ENCODE measurements around the gene SMIM10L2A.

SMIM10L2A gene

DNA sequence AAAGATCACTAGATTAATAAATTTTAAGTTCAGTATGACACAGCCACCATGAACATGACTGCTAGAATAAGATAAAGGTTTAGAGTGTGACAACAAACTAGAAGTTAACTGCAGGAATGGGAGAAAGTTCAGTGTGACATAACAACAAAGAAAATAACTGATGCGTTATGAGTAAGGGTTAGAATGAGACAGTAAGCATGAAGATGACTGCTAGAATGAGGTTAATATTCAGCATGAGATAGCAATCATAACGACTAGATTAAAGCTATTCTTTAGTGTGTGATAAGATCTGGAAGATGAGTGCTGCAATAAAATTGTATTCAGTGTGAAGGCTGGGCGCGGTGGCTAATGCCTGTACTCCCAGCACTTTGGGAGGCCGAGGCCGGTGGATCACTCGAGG lies 48.4 kb upstream of the SMIM10L2A start:
- H3K4me1 ChIP-seq (ENCODE audit: control insufficient read depth, insufficient read depth, low read length), result no peaks in the 10 kb centered on the region
- POLR2A ChIA-PET, result no interaction called here
- no peaks in the 10 kb centered on the region for H3K36me3 ChIP-seq (ENCODE audit: control insufficient read depth in 2 of 2, insufficient read depth in 1 of 2, low read length in 2 of 2)
- no peak for TF ChIP-seq ZBTB7A (tag by site-specific recombination; IDR thresholded peaks at IDR 0.05; ENCODE audit: low read depth)
- TF ChIP-seq, protein P1, sequence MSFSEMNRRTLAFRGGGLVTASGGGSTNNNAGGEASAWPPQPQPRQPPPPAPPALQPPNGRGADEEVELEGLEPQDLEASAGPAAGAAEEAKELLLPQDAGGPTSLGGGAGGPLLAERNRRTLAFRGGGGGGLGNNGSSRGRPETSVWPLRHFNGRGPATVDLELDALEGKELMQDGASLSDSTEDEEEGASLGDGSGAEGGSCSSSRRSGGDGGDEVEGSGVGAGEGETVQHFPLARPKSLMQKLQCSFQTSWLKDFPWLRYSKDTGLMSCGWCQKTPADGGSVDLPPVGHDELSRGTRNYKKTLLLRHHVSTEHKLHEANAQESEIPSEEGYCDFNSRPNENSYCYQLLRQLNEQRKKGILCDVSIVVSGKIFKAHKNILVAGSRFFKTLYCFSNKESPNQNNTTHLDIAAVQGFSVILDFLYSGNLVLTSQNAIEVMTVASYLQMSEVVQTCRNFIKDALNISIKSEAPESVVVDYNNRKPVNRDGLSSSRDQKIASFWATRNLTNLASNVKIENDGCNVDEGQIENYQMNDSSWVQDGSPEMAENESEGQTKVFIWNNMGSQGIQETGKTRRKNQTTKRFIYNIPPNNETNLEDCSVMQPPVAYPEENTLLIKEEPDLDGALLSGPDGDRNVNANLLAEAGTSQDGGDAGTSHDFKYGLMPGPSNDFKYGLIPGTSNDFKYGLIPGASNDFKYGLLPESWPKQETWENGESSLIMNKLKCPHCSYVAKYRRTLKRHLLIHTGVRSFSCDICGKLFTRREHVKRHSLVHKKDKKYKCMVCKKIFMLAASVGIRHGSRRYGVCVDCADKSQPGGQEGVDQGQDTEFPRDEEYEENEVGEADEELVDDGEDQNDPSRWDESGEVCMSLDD (tag by site-specific recombination; IDR thresholded peaks at IDR 0.05), result no peak
- no peak for TF ChIP-seq ZNF561 (tag by site-specific recombination; IDR thresholded peaks at IDR 0.05; ENCODE audit: borderline replicate concordance)
- TF ChIP-seq ZNF776 (tag by site-specific recombination; IDR thresholded peaks at IDR 0.05; ENCODE audit: borderline replicate concordance), result no peak
- TF ChIP-seq KLF9 (tag by site-specific recombination; IDR thresholded peaks at IDR 0.05; ENCODE audit: low read depth), result no peak
- TF ChIP-seq, protein P2, sequence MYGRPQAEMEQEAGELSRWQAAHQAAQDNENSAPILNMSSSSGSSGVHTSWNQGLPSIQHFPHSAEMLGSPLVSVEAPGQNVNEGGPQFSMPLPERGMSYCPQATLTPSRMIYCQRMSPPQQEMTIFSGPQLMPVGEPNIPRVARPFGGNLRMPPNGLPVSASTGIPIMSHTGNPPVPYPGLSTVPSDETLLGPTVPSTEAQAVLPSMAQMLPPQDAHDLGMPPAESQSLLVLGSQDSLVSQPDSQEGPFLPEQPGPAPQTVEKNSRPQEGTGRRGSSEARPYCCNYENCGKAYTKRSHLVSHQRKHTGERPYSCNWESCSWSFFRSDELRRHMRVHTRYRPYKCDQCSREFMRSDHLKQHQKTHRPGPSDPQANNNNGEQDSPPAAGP (tag by site-specific recombination; IDR thresholded peaks at IDR 0.05), result no peak
- TF ChIP-seq ZNF174 (tag by site-specific recombination; IDR thresholded peaks at IDR 0.05), result no peak
- TF ChIP-seq ZNF350 (tag by site-specific recombination; IDR thresholded peaks at IDR 0.05), result no peak
- TF ChIP-seq ZNF501 (tag by site-specific recombination; IDR thresholded peaks at IDR 0.05), result no peak
- no peak for TF ChIP-seq GLIS1 (tag by site-specific recombination; IDR thresholded peaks at IDR 0.05)
- no peak for TF ChIP-seq WT1 (tag by site-specific recombination; IDR thresholded peaks at IDR 0.05)
- no peak for TF ChIP-seq ZNF211 (tag by site-specific recombination; IDR thresholded peaks at IDR 0.05; ENCODE audit: low read depth)
- no peak for TF ChIP-seq ZNF132 (tag by site-specific recombination; IDR thresholded peaks at IDR 0.05; ENCODE audit: borderline replicate concordance)
- TF ChIP-seq ZBTB48 (tag by site-specific recombination; IDR thresholded peaks at IDR 0.05), result no peak
- TF ChIP-seq ZBTB20 (tag by site-specific recombination; IDR thresholded peaks at IDR 0.05), result no peak
- TF ChIP-seq SP2 (tag by site-specific recombination; IDR thresholded peaks at IDR 0.05), result no peak
- no peaks in the 10 kb centered on the region; the same call in none of the 2 replicates for H3K9me3 ChIP-seq (ENCODE audit: control insufficient read depth, insufficient read depth, low read depth, low read length)
- CTCF ChIA-PET, result interaction anchor here (0.7 kb wide), 1 partner anchor 9 kb away, joined by 4 read pairs; no protein-coding TSS in a partner anchor
- no peak overlapping the region for H3K27ac ChIP-seq (ENCODE audit: extremely low read depth, low read depth, low read length)
- no peak overlapping the region for H3K4me3 ChIP-seq (ENCODE audit: low read depth, low read length)

DNA sequence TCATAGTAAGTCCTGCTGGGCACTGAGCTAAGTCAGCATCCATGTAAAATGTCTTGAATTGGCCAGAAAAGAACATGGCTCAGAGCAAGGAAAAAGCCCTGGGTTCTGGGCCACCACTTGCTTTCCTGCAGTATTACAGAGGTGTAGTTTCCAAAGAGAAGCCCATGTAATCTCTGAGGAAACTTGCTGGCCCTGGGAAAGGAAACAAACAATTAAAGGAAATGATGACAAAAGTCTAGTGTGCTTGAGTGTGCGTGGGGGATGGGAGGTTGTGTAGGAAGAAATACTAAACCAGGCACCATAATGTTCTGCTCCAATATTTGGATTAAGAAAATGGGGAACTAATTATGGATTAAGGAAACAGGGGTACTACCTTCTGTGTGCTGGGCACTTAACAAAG lies 39.5 kb upstream of the SMIM10L2A start:
- no peaks in the 10 kb centered on the region for H3K4me1 ChIP-seq (ENCODE audit: control insufficient read depth, insufficient read depth, low read length)
- H3K36me3 ChIP-seq (ENCODE audit: control insufficient read depth in 2 of 2, insufficient read depth in 1 of 2, low read length in 2 of 2), result no peaks in the 10 kb centered on the region
- ChIA-PET CTCF (interaction anchor here (0.7 kb wide), 1 partner anchor 316 kb away, joined by 4 read pairs; no protein-coding TSS in a partner anchor), POLR2A (no interaction called here)
- H3K27ac ChIP-seq (ENCODE audit: extremely low read depth, low read depth, low read length), result no peak overlapping the region
- H3K4me3 ChIP-seq (ENCODE audit: low read depth, low read length), result no peak overlapping the region
- H3K9me3 ChIP-seq (ENCODE audit: control insufficient read depth, insufficient read depth, low read depth, low read length), result no peaks in the 10 kb centered on the region; the same call in 1 of the 2 replicates
- TF ChIP-seq HOXC10 (CRISPR knock-in tag; IDR thresholded peaks at IDR 0.05), result no peak
- no peak for TF ChIP-seq ZNF366 (tag by site-specific recombination; conservative IDR thresholded peaks at IDR 0.05)
- TF ChIP-seq, protein P3, sequence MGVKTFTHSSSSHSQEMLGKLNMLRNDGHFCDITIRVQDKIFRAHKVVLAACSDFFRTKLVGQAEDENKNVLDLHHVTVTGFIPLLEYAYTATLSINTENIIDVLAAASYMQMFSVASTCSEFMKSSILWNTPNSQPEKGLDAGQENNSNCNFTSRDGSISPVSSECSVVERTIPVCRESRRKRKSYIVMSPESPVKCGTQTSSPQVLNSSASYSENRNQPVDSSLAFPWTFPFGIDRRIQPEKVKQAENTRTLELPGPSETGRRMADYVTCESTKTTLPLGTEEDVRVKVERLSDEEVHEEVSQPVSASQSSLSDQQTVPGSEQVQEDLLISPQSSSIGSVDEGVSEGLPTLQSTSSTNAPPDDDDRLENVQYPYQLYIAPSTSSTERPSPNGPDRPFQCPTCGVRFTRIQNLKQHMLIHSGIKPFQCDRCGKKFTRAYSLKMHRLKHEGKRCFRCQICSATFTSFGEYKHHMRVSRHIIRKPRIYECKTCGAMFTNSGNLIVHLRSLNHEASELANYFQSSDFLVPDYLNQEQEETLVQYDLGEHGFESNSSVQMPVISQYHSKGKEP (tag by site-specific recombination; IDR thresholded peaks at IDR 0.05), result no peak
- no peak for TF ChIP-seq ZSCAN16 (tag by site-specific recombination; IDR thresholded peaks at IDR 0.05)
- no peak for TF ChIP-seq ZNF791 (tag by site-specific recombination; IDR thresholded peaks at IDR 0.05)
- TF ChIP-seq GLIS2 (tag by site-specific recombination; IDR thresholded peaks at IDR 0.05), result no peak
- no peak for TF ChIP-seq BCL11B (tag by site-specific recombination; IDR thresholded peaks at IDR 0.05; ENCODE audit: low read depth)
- no peak for TF ChIP-seq SP7 (tag by site-specific recombination; IDR thresholded peaks at IDR 0.05)
- TF ChIP-seq SP2 (tag by site-specific recombination; IDR thresholded peaks at IDR 0.05), result no peak
- TF ChIP-seq, protein P4, sequence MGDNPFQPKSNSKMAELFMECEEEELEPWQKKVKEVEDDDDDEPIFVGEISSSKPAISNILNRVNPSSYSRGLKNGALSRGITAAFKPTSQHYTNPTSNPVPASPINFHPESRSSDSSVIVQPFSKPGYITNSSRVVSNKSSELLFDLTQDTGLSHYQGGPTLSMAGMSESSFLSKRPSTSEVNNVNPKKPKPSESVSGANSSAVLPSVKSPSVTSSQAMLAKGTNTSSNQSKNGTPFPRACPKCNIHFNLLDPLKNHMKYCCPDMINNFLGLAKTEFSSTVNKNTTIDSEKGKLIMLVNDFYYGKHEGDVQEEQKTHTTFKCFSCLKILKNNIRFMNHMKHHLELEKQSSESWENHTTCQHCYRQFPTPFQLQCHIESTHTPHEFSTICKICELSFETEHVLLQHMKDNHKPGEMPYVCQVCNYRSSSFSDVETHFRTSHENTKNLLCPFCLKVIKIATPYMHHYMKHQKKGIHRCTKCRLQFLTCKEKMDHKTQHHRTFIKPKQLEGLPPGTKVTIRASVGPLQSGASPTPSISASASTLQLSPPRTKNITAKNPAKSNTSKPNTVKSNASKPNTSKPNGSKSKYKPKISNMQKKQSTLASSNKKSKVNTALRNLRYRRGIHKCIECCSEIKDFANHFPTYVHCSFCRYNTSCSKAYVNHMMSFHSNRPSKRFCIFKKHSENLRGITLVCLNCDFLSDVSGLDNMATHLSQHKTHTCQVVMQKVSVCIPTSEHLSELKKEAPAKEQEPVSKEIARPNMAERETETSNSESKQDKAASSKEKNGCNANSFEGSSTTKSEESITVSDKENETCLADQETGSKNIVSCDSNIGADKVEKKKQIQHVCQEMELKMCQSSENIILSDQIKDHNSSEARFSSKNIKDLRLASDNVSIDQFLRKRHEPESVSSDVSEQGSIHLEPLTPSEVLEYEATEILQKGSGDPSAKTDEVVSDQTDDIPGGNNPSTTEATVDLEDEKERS (tag by site-specific recombination; IDR thresholded peaks at IDR 0.05), result no peak
- no peak for TF ChIP-seq ZNF548 (tag by site-specific recombination; IDR thresholded peaks at IDR 0.05)
- TF ChIP-seq OSR2 (tag by site-specific recombination; IDR thresholded peaks at IDR 0.05), result no peak
- TF ChIP-seq KLF7 (tag by site-specific recombination; IDR thresholded peaks at IDR 0.05; ENCODE audit: borderline replicate concordance), result no peak
- TF ChIP-seq ZNF530 (tag by site-specific recombination; IDR thresholded peaks at IDR 0.05; ENCODE audit: low read depth), result no peak
- no peak for TF ChIP-seq ZNF514 (tag by site-specific recombination; IDR thresholded peaks at IDR 0.05)

All from HEK293 (cell line).